Skeletal muscle tissue (tissue), 4 donors: ENCODE results near the gene PGM5. TPM values are rescaled to one million over a fixed set of nuclear protein-coding genes. Genes with fewer than 3 reads are reported as not detected.

Source experiments
- H3K27ac ChIP-seq: one replicate; pipeline ENCODE4 v1.7.0; 2013; ENCODE audit warnings: mild to moderate bottlenecking, low read depth, low read length, inconsistent platforms
- H3K27me3 ChIP-seq, 3 donors: one replicate each; pipeline ENCODE4 v1.7.0; 2013; ENCODE audit warnings: low read length in 3 of 3; ENCODE audit not compliant: control insufficient read depth in 3 of 3, insufficient read depth in 3 of 3
- H3K36me3 ChIP-seq, 3 donors: one replicate each; pipeline ENCODE4 v1.7.0; 2013; ENCODE audit warnings: low read length in 3 of 3; ENCODE audit not compliant: control insufficient read depth in 3 of 3, insufficient read depth in 3 of 3
- H3K4me1 ChIP-seq, 3 donors: one replicate each; pipeline ENCODE4 v1.7.0; 2013; ENCODE audit warnings: low read length in 3 of 3, mild to moderate bottlenecking in 3 of 3; ENCODE audit not compliant: control insufficient read depth in 3 of 3, insufficient read depth in 3 of 3
- H3K4me3 ChIP-seq, 3 donors: one replicate each; pipeline ENCODE4 v1.7.0; 2013; ENCODE audit warnings: low read length in 3 of 3
- H3K9ac ChIP-seq, 3 donors: one replicate each; pipeline ENCODE4 v1.7.0; 2013; ENCODE audit warnings: low read length in 3 of 3, mild to moderate bottlenecking in 3 of 3, moderate library complexity in 2 of 3, low read depth in 1 of 3
- H3K9me3 ChIP-seq, 3 donors: one replicate each; pipeline ENCODE4 v1.7.0; 2013; ENCODE audit warnings: low read length in 3 of 3; ENCODE audit not compliant: control insufficient read depth in 3 of 3
- total RNA-seq: library from RNA; depleted of rRNA; stranded (reverse); fragments of >200 nt; gene quantifications from one replicate; pipeline ENCODE4 v1.2.3, GENCODE V29; 2014
- donor health status: Osteomylitis.

Gene PGM5
- total RNA-seq, 1 donor from 2014 or later: 69.4 TPM

DNA sequence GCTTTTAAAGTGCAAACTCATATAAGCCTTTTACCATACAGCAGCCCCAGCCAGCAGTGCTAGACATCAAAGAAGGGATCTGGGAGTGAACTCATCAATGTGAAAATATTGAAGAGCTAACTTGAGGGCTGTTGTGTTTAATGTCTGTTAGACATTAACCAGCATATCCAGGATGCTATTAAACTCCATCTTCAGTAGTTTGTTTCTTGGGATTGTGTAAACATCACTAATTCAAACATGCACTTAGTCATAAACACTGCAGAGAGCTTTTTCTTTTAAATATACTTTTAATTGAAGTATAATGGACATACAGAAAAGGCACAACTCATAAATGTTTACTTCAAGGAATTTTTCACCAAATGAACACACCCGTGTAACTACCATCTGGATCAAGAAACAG, 102.5 kb downstream of the PGM5 start:
- no peaks in the 10 kb centered on the region for H3K9me3 ChIP-seq
- H3K4me1 ChIP-seq: peaks cover 0 to 12% (median 3%) of the 10 kb centered on the region in 3 donors
- no peaks in the 10 kb centered on the region for H3K27me3 ChIP-seq
- H3K27ac ChIP-seq: no peak overlapping the region
- no peak overlapping the region for H3K4me3 ChIP-seq
- no peak overlapping the region for H3K9ac ChIP-seq
- H3K36me3 ChIP-seq: no peaks in the 10 kb centered on the region

DNA sequence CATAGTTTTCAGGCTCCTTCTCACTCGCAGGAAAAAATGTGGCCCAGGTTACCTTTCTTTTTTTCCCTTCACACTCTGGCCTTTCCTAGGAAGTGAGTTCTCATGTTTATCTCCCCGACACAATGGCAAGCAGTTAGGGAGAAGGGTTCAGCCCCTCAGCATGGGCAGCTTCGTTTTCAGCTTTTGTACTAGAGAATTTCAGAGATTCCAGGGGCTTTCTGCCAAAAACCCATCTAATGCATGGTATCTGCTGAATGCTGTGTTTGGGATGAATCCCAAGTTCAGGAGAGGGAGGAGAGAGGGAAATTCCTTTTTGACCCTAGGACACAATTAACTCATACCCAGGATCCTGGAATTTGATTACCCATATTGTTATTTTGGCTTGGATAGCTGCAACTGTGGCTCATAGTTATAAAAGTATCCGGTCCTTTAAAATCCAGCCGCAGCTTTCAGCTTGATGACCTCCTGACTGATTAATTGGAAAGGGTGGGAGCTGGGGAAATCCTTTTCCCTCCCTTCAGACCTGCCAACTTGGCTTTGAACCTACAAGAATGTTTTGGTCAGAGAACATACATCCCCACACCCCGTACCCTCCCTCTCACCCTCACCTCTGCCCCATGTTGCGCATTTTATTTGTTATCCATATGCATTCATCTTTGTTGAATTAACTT, 105.8 kb downstream of the PGM5 start:
- peaks cover 0 to 12% (median 3%) of the 10 kb centered on the region in 3 donors for H3K4me1 ChIP-seq
- H3K27me3 ChIP-seq: no peaks in the 10 kb centered on the region
- H3K9ac ChIP-seq: no peak overlapping the region
- H3K27ac ChIP-seq: no peak overlapping the region
- H3K36me3 ChIP-seq: peaks cover 0 to 2% (median 0%) of the 10 kb centered on the region in 3 donors
- no peak overlapping the region for H3K4me3 ChIP-seq
- H3K9me3 ChIP-seq: no peaks in the 10 kb centered on the region

DNA sequence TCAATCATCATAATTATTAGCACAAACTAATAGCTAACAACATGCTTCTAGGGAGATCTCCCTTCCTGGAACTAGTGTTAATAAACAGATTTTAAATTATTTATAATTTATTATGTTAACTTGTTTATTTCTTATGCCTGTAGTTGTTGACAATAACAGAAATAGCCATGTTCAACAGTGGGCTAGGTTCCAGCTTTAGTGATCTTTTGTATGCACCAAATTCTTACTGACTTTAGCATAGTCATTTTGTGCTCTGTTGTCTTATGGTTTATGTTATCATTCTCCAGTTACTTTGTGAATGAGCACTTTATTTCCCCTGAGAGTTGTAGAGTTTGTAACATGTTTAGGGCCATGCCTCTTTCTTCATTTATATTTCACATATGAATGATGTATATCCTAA, 113.7 kb downstream of the PGM5 start:
- H3K36me3 ChIP-seq: peaks cover 0 to 2% (median 0%) of the 10 kb centered on the region in 3 donors
- H3K9me3 ChIP-seq: no peaks in the 10 kb centered on the region
- H3K27ac ChIP-seq: no peak overlapping the region
- no peaks in the 10 kb centered on the region for H3K4me1 ChIP-seq
- no peak overlapping the region for H3K4me3 ChIP-seq
- H3K27me3 ChIP-seq: no peaks in the 10 kb centered on the region
- H3K9ac ChIP-seq: no peak overlapping the region

DNA sequence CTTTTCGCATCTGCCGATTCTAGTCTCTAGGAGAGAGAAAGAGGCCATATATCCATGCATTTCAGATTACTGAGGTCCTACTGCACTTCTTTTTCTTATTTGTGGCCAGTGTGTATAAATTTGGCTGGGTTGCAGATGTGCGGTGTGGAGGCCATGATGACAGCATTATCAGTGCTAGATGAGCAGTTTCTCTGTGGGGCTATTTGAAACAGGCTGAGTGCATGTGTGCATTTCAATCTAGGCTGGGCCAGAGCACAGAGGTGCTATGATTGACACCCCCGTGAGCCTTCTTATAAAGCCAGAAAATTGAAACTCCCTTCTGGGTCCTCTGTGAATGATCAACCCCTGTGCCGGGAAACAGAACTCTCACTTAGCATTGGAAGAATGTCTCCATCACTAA, 114.2 kb downstream of the PGM5 start:
- Histone ChIP-seq H3K36me3 (peaks cover 0 to 2% (median 0%) of the 10 kb centered on the region in 3 donors), H3K4me1 (no peaks in the 10 kb centered on the region), H3K4me3 (no peak overlapping the region), H3K27ac (no peak overlapping the region), H3K27me3 (no peaks in the 10 kb centered on the region), H3K9me3 (no peaks in the 10 kb centered on the region), H3K9ac (no peak overlapping the region)

DNA sequence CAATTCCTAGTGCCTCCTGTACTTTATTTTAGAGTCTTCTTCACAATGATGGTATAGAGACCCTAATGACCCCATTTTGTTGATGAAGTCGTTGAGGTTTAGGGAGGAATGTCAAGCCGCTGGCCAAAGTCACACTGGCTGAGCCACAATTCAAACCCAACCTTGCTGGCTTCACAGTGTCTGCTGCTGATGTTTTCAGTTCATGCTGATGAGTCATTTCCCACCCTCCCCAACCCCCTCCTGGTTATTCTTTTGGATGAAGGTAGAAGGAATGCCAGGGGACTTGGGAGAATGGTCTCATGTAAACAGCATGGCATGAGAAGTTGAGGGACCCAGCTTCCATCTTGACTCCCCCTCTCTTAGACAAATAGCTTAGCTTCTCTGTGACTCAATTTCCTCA, 115.7 kb downstream of the PGM5 start:
- H3K36me3 ChIP-seq: no peaks in the 10 kb centered on the region
- no peak overlapping the region for H3K9ac ChIP-seq
- no peak overlapping the region for H3K27ac ChIP-seq
- no peaks in the 10 kb centered on the region for H3K27me3 ChIP-seq
- no peak overlapping the region for H3K4me3 ChIP-seq
- no peaks in the 10 kb centered on the region for H3K4me1 ChIP-seq
- no peaks in the 10 kb centered on the region for H3K9me3 ChIP-seq

DNA sequence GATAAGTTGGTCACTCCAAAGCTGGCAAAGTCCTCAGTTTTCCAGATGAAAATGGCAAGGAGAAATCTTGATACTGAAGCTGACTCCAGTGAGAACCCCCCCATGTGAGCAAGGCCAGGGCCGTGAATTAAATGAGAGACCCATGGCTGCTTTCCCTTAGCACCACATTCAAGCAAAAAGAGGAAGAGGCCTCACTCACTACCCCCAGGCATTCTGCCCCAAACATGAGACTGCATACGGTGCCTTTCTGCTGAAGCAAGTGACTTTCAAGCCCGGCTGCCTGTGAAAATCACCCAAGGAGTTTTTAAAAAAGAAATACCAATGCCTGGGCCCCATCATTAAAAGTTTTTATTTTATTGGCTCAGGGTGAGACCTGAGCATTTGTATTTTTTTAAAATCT, 117.4 kb downstream of the PGM5 start:
- Histone ChIP-seq H3K36me3 (no peaks in the 10 kb centered on the region), H3K27me3 (no peaks in the 10 kb centered on the region), H3K9me3 (no peaks in the 10 kb centered on the region), H3K9ac (no peak overlapping the region), H3K27ac (no peak overlapping the region), H3K4me1 (no peaks in the 10 kb centered on the region), H3K4me3 (no peak overlapping the region)

DNA sequence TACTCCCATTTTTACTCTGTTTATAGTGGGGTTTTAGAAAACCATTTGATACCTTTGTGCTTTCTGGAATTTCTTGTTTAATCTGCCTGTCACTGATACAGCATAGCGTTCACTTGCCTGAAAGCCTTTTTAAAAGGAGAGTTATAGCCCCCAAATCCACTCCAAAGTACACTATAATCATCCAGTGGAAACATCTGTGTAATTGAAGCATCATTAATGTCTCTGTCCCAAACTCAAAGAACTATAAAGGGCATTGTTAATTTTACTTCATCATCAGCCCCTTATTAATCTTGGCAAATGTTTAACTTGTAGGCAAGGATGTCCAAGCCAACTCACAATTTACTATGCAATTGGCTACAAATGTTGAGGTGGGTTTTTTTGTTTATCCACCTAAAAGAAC, 120.0 kb downstream of the PGM5 start:
- Histone ChIP-seq H3K27me3 (no peaks in the 10 kb centered on the region), H3K9ac (no peak overlapping the region), H3K27ac (no peak overlapping the region), H3K4me1 (no peaks in the 10 kb centered on the region), H3K4me3 (no peak overlapping the region), H3K9me3 (no peaks in the 10 kb centered on the region), H3K36me3 (peaks cover 0 to 7% (median 2%) of the 10 kb centered on the region in 3 donors)

DNA sequence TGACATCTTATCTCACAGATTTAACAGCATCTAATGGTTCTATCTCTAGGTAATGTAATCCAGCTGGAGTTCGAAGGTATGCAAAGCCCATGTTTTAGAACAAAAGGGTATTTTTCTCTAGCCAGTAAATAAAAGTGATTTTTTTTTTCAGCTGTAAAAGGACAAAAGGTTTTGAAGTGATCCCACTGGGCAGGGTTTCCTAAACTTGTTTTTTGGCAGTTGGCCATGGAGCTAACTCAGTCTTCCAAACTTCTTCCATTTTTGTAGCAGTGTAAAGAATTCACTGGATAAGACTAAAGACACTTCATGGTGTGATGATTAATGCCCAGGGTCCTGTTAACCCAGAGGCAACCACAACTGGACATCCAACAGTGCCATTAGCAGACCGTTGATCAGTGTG, 120.4 kb downstream of the PGM5 start:
- no peak overlapping the region for H3K4me3 ChIP-seq
- H3K4me1 ChIP-seq: no peaks in the 10 kb centered on the region
- H3K9me3 ChIP-seq: no peaks in the 10 kb centered on the region
- peaks cover 0 to 7% (median 2%) of the 10 kb centered on the region in 3 donors for H3K36me3 ChIP-seq
- H3K9ac ChIP-seq: no peak overlapping the region
- no peaks in the 10 kb centered on the region for H3K27me3 ChIP-seq
- H3K27ac ChIP-seq: no peak overlapping the region

DNA sequence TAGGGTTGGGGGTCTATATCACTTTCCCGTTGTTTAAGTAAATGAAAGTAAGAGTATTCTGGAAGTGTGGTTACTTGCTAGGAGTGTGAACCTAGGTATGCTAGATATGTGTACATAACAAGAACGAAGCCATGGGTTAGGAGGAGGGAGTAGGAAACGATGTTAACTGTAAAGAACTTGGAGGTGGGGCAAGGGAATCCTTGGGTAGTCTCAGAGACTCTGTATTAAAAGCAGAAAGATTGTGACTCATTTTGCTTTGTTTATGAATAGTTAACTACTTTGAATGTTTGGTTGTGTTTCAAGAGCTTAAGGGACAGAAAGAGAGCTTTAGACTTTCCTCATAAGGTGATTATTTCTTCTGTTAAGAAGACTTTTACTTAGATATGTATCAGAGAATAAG, 124.4 kb downstream of the PGM5 start:
- Histone ChIP-seq H3K27me3 (no peaks in the 10 kb centered on the region), H3K4me3 (no peak overlapping the region), H3K4me1 (no peaks in the 10 kb centered on the region), H3K9ac (no peak overlapping the region), H3K36me3 (peaks cover 3 to 12% (median 10%) of the 10 kb centered on the region in 3 donors), H3K9me3 (no peaks in the 10 kb centered on the region), H3K27ac (no peak overlapping the region)

DNA sequence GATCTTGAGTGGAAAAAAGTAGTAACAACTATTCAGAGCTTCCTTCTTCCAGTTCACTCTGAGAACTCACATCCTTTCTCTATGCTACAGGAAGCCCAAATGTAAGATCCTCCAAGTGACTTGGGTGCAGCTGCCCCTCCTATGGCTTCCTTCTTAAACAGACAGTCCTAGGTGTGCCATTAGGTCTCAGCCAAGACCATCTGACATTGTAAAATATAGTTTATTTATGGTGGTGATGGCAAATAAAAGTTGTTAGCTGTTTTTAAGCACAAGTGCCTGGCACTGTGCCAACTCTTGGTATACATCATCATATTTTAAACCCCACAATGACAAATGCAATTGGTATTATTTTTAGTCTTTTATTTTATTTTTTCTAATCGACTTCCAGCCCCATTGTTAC, 126.1 kb downstream of the PGM5 start:
- Histone ChIP-seq H3K9ac (no peak overlapping the region), H3K9me3 (peaks cover 0 to 2% (median 0%) of the 10 kb centered on the region in 3 donors), H3K4me3 (no peak overlapping the region), H3K27ac (no peak overlapping the region), H3K36me3 (peaks cover 4 to 16% (median 12%) of the 10 kb centered on the region in 3 donors), H3K4me1 (no peaks in the 10 kb centered on the region), H3K27me3 (no peaks in the 10 kb centered on the region)
